IMR-90 (cell line): ENCODE results near the gene CYSRT1. TPM values are rescaled to one million over a fixed set of nuclear protein-coding genes. Genes with fewer than 3 reads are reported as not detected.

Source experiments
- ATAC-seq: fragments of 200-7000 bp; cut with Tn5 transposase; 2 replicates; pipeline ENCODE4 v1.9.1; 2020; ENCODE audit warnings: low read depth, mild to moderate bottlenecking, moderate library complexity
- BruUV-seq: library from RNA; stranded (reverse); fragments of 400-500 nt; replicated peaks from 2 replicates; lab custom pipeline; 2021; lab: Mats Ljungman, UMichigan
- CTCF ChIA-PET: fragments of 300-600 bp; formaldehyde crosslinking; extraction: SDS; loops from one replicate; lab custom pipeline; 2021; ENCODE audit warnings: antibody characterized with exemption; lab: Yijun Ruan, JAX
- POLR2A ChIA-PET: fragments of 300-600 bp; sonication (Branson Sonifier 250); formaldehyde crosslinking; loops from one replicate; lab custom pipeline; 2022; ENCODE audit warnings: antibody characterized with exemption; ENCODE audit not compliant: unreplicated experiment; lab: Charles Lee
- DNase-seq: peaks from one replicate; pipeline ENCODE4 v3.0.0; 2013
- H2AFZ ChIP-seq: replicated peaks from 2 replicates; pipeline ENCODE3; 2013; ENCODE audit warnings: low read length, mild to moderate bottlenecking; ENCODE audit not compliant: poor library complexity
- H2AK5ac ChIP-seq: 2 replicates; pipeline ENCODE4 v1.6.1; 2013; ENCODE audit warnings: low read depth, low read length, inconsistent platforms
- H2AK9ac ChIP-seq: replicated peaks from 2 replicates; pipeline ENCODE3; 2013; ENCODE audit warnings: mild to moderate bottlenecking, low read depth, low read length, moderate library complexity; ENCODE audit not compliant: poor library complexity
- H2BK120ac ChIP-seq: 2 replicates; pipeline ENCODE4 v1.6.1; 2013; ENCODE audit warnings: low read depth, low read length, inconsistent platforms
- H2BK15ac ChIP-seq: 3 replicates; pipeline ENCODE4 v1.6.1; 2013; ENCODE audit warnings: low read depth, low read length, inconsistent platforms
- H2BK20ac ChIP-seq: 2 replicates; pipeline ENCODE4 v1.6.1; 2013; ENCODE audit warnings: low read depth, mild to moderate bottlenecking, inconsistent platforms, low read length, moderate library complexity
- H2BK5ac ChIP-seq: 2 replicates; pipeline ENCODE4 v1.6.1; 2013; ENCODE audit warnings: mild to moderate bottlenecking, low read depth, low read length, inconsistent platforms; ENCODE audit not compliant: poor library complexity, severe bottlenecking
- H3K14ac ChIP-seq: replicated peaks from 2 replicates; pipeline ENCODE4 v1.6.1; 2013; ENCODE audit warnings: low read depth, low read length, inconsistent platforms
- H3K18ac ChIP-seq: 2 replicates; pipeline ENCODE4 v1.6.1; 2013; ENCODE audit warnings: low read depth, low read length, control low read depth
- H3K23ac ChIP-seq: 2 replicates; pipeline ENCODE4 v1.6.1; 2013; ENCODE audit warnings: low read depth, low read length, inconsistent platforms
- H3K27ac ChIP-seq: 2 replicates; pipeline ENCODE4 v1.5.1; 2013; ENCODE audit warnings: mild to moderate bottlenecking, control low read depth, low read length; ENCODE audit not compliant: insufficient read depth
- H3K27me3 ChIP-seq: 2 replicates; pipeline ENCODE4 v1.6.1; 2013; ENCODE audit warnings: low read length; ENCODE audit not compliant: control insufficient read depth, insufficient read depth
- H3K36me3 ChIP-seq: 2 replicates; pipeline ENCODE4 v1.6.1; 2013; ENCODE audit warnings: low read length, mixed read lengths; ENCODE audit not compliant: control insufficient read depth, insufficient read depth
- H3K4ac ChIP-seq: 2 replicates; pipeline ENCODE4 v1.6.1; 2013; ENCODE audit warnings: low read depth, low read length, inconsistent platforms
- H3K4me1 ChIP-seq: 2 replicates; pipeline ENCODE4 v1.6.1; 2013; ENCODE audit warnings: low read length, mixed read lengths; ENCODE audit not compliant: control insufficient read depth, insufficient read depth
- H3K4me2 ChIP-seq: 2 replicates; pipeline ENCODE4 v1.6.1; 2013; ENCODE audit warnings: low read depth, mild to moderate bottlenecking, control low read depth, low read length, moderate library complexity
- H3K4me3 ChIP-seq: 2 replicates; pipeline ENCODE4 v1.5.1; 2013; ENCODE audit warnings: low read depth, mild to moderate bottlenecking, control low read depth, low read length, moderate library complexity; ENCODE audit not compliant: insufficient read depth
- H3K56ac ChIP-seq: 2 replicates; pipeline ENCODE4 v1.6.1; 2013; ENCODE audit warnings: low read length, inconsistent platforms; ENCODE audit not compliant: insufficient read depth; ENCODE audit errors: extremely low read depth
- H3K79me1 ChIP-seq, 2 experiments: 2 replicates each; pipeline ENCODE4 v1.6.1; 2013; ENCODE audit warnings: low read length in 2 of 2, inconsistent platforms in 1 of 2, low read depth in 1 of 2
- H3K9ac ChIP-seq: 2 replicates; pipeline ENCODE4 v1.6.1; 2013; ENCODE audit warnings: low read depth, low read length, control low read depth
- H3K9me1 ChIP-seq: 2 replicates; pipeline ENCODE4 v1.6.1; 2013; ENCODE audit warnings: low read length, inconsistent platforms; ENCODE audit not compliant: insufficient read depth
- H3K9me3 ChIP-seq: 2 replicates; pipeline ENCODE4 v1.6.1; 2013; ENCODE audit warnings: low read length; ENCODE audit not compliant: control insufficient read depth, insufficient read depth
- H4K20me1 ChIP-seq: 2 replicates; pipeline ENCODE4 v1.6.1; 2013; ENCODE audit warnings: low read length, inconsistent platforms; ENCODE audit not compliant: insufficient read depth
- H4K5ac ChIP-seq: 2 replicates; pipeline ENCODE4 v1.6.1; 2013; ENCODE audit warnings: mild to moderate bottlenecking, low read depth, low read length, control low read depth
- H4K8ac ChIP-seq, 2 experiments: 2 replicates each; pipeline ENCODE4 v1.6.1; 2013; ENCODE audit warnings: low read depth in 2 of 2, low read length in 2 of 2, control low read depth in 1 of 2, inconsistent platforms in 1 of 2
- H4K91ac ChIP-seq: 2 replicates; pipeline ENCODE4 v1.6.1; 2013; ENCODE audit warnings: low read depth, low read length, inconsistent platforms; ENCODE audit not compliant: insufficient read depth
- BHLHE40 ChIP-seq: fragments of 150-350 bp; IDR thresholded peaks from 2 replicates; pipeline ENCODE4 v1.6.1; 2016; ENCODE audit warnings: mild to moderate bottlenecking, low read depth, low read length
- CEBPB ChIP-seq: IDR thresholded peaks from 2 replicates; pipeline ENCODE4 v1.6.1; 2012; ENCODE audit warnings: low read depth, low read length, improper control_type of control experiment
- CHD1 ChIP-seq: IDR thresholded peaks from 2 replicates; pipeline ENCODE4 v1.6.1; 2012; ENCODE audit warnings: low read depth, low read length, improper control_type of control experiment
- CTCF ChIP-seq: conservative IDR thresholded peaks from 2 replicates; pipeline ENCODE4 v1.5.1; 2012; ENCODE audit warnings: mild to moderate bottlenecking, low read depth, low read length, improper control_type of control experiment
- ELK1 ChIP-seq: fragments of 150-350 bp; IDR thresholded peaks from 2 replicates; pipeline ENCODE4 v1.6.1; 2016; ENCODE audit warnings: low read depth, mild to moderate bottlenecking, low read length, moderate library complexity, borderline replicate concordance
- FOS ChIP-seq: fragments of 150-350 bp; IDR thresholded peaks from 2 replicates; pipeline ENCODE4 v1.6.1; 2016; ENCODE audit warnings: low read depth, low read length
- MAFK ChIP-seq: IDR thresholded peaks from 2 replicates; pipeline ENCODE4 v1.6.1; 2012; ENCODE audit warnings: low read depth, low read length, improper control_type of control experiment
- MAZ ChIP-seq: IDR thresholded peaks from 2 replicates; pipeline ENCODE4 v1.6.1; 2012; ENCODE audit warnings: low read depth, mild to moderate bottlenecking, low read length, improper control_type of control experiment, moderate library complexity, borderline replicate concordance
- MXI1 ChIP-seq: IDR thresholded peaks from 2 replicates; pipeline ENCODE4 v1.6.1; 2012; ENCODE audit warnings: low read depth, mild to moderate bottlenecking, low read length, moderate library complexity, borderline replicate concordance
- NFE2L2 ChIP-seq: fragments of 150-350 bp; IDR thresholded peaks from 2 replicates; pipeline ENCODE4 v1.6.1; 2016; ENCODE audit warnings: low read depth, mild to moderate bottlenecking, low read length
- POLR2A ChIP-seq: IDR thresholded peaks from 2 replicates; pipeline ENCODE4 v1.6.1; 2012; ENCODE audit warnings: mild to moderate bottlenecking, low read depth, low read length
- RAD21 ChIP-seq: IDR thresholded peaks from 2 replicates; pipeline ENCODE4 v1.6.1; 2012; ENCODE audit warnings: low read length, improper control_type of control experiment
- RCOR1 ChIP-seq: IDR thresholded peaks from 2 replicates; pipeline ENCODE4 v1.6.1; 2012; ENCODE audit warnings: mild to moderate bottlenecking, low read length, improper control_type of control experiment; ENCODE audit not compliant: insufficient replicate concordance
- RFX5 ChIP-seq: IDR thresholded peaks from 2 replicates; pipeline ENCODE4 v1.8.0; 2012; ENCODE audit warnings: low read depth, mild to moderate bottlenecking, low read length, moderate library complexity
- SMC3 ChIP-seq: fragments of 150-350 bp; IDR thresholded peaks from 2 replicates; pipeline ENCODE4 v1.6.1; 2016; ENCODE audit warnings: low read depth, mild to moderate bottlenecking, antibody characterized with exemption, low read length, moderate library complexity
- USF2 ChIP-seq: fragments of 150-350 bp; IDR thresholded peaks from 2 replicates; pipeline ENCODE4 v1.6.1; 2017; ENCODE audit warnings: mild to moderate bottlenecking, antibody characterized with exemption, low read length, low read depth
- WGBS, 2 experiments: methylation state at CpG; one replicate each; pipeline versions ENCODE4 v1.1.5 to v1.1.7; 2013; ENCODE audit warnings: missing lambda C conversion rate in 2 of 2; ENCODE audit not compliant: insufficient read length in 1 of 2; ENCODE audit errors: extremely low coverage in 2 of 2; 5-methylcytosine and 5-hydroxymethylcytosine counted together
- dilution Hi-C: fragments of 300-500 bp; cut with HindIII; formaldehyde crosslinking; loops from one replicate; pipeline ENCODE4 v1.14.3; 2018; ENCODE audit warnings: low sequenced_read_pairs; ENCODE audit not compliant: unreplicated experiment
- in situ Hi-C: fragments of 300-500 bp; cut with MboI; formaldehyde crosslinking; loops from 3 replicates; pipeline ENCODE4 v1.14.3; 2019; ENCODE audit warnings: low sequenced_read_pairs, inconsistent platforms, mixed read lengths
- intact Hi-C: fragments of 100-400 bp; cut with micrococcal nuclease; formaldehyde crosslinking; loops from 2 replicates; pipeline ENCODE4 v1.10.0; 2022
- polyA plus RNA-seq, 3 experiments: library from polyadenylated mRNA; depleted of rRNA; stranded (reverse); fragments of >200 nt; gene quantifications; 2 replicates each; pipeline ENCODE4 v1.2.3, GENCODE V29; 2012; ENCODE audit warnings: low replicate concordance in 1 of 3
- total RNA-seq: library from RNA; depleted of rRNA; stranded (reverse); fragments of >200 nt; gene quantifications from 2 replicates; pipeline ENCODE4 v1.2.3, GENCODE V29; 2012

CYSRT1 gene
- total and polyA plus RNA-seq, 2 of the 4 experiments (the other 2 are of a cell fraction), result 0.18 to 0.84 TPM

- in situ Hi-C loops, result no loop called here
- Histone ChIP-seq H3K14ac (no peak overlapping the region), H3K9me3 (no peaks in the 10 kb centered on the region), H3K79me1 (peaks cover 15 to 37% of the 10 kb centered on the region in 2 experiments), H3K4me2 (no peak overlapping the region), H2AK5ac (no peak overlapping the region), H3K18ac (no peak overlapping the region), H2AFZ (no peak overlapping the region), H4K5ac (no peak overlapping the region), H3K4ac (no peak overlapping the region), H3K9ac (no peak overlapping the region), H3K23ac (no peak overlapping the region), H4K20me1 (peaks cover 11% of the 10 kb centered on the region), H3K9me1 (no peaks in the 10 kb centered on the region), H3K4me1 (peaks cover 11% of the 10 kb centered on the region), H3K36me3 (peaks cover 25% of the 10 kb centered on the region), H4K91ac (no peak overlapping the region), H3K4me3 (no peak overlapping the region), H2BK15ac (no peak overlapping the region), H3K27me3 (no peaks in the 10 kb centered on the region), H2BK5ac (no peak overlapping the region), H2AK9ac (no peak overlapping the region), H4K8ac (no peak overlapping the region), H3K56ac (no peak overlapping the region), H2BK20ac (no peak overlapping the region), H3K27ac (no peak overlapping the region), H2BK120ac (no peak overlapping the region)
- intact Hi-C loops, result no loop called here
- dilution Hi-C loops, result no loop called here
- ChIA-PET CTCF (no interaction called here), POLR2A (no interaction called here)
- BruUV-seq, result no TSS peak
- ATAC-seq (no peak), DNase-seq (no peak)
- WGBS, 2 experiments, result 80% methylated on average over 1 of the region's 15 CpGs; no CpG with 5 or more reads in 1 of the 2 experiments
- TF ChIP-seq CHD1, result no peak
- no peak for TF ChIP-seq CTCF
- no peak for TF ChIP-seq RFX5
- no peak for TF ChIP-seq NFE2L2
- TF ChIP-seq FOS, result no peak
- no peak for TF ChIP-seq BHLHE40
- no peak for TF ChIP-seq CEBPB
- TF ChIP-seq ELK1, result no peak
- TF ChIP-seq USF2, result no peak
- TF ChIP-seq RAD21, result no peak
- TF ChIP-seq RCOR1, result no peak
- no peak for TF ChIP-seq POLR2A
- no peak for TF ChIP-seq MAZ
- no peak for TF ChIP-seq MAFK
- no peak for TF ChIP-seq MXI1
- TF ChIP-seq SMC3, result no peak
These were observed 31.9 kb downstream of the CYSRT1 start for GRCh38 chr9:137256856-137257255.
